Osteoblast (primary cell): ENCODE results near the gene ARMH1. TPM values are rescaled to one million over a fixed set of nuclear protein-coding genes. Genes with fewer than 3 reads are reported as not detected.

Experiments used
- DNase-seq: peaks from one replicate; pipeline ENCODE4 v3.0.0; 2011; ENCODE audit warnings: low spot score, mixed read lengths; ENCODE audit not compliant: insufficient read length; ENCODE audit errors: missing footprints
- H2AFZ ChIP-seq: 2 replicates; pipeline ENCODE4 v1.6.0; 2011; ENCODE audit warnings: mild to moderate bottlenecking, low read length
- H3K27ac ChIP-seq: 2 replicates; pipeline ENCODE4 v1.5.1; 2011; ENCODE audit warnings: mild to moderate bottlenecking, low read depth, low read length, moderate library complexity
- H3K27me3 ChIP-seq: 2 replicates; pipeline ENCODE4 v1.6.0; 2012; ENCODE audit warnings: mild to moderate bottlenecking, control low read depth, inconsistent platforms, low read length, moderate library complexity; ENCODE audit not compliant: insufficient read depth
- H3K36me3 ChIP-seq: 2 replicates; pipeline ENCODE4 v1.5.1; 2011; ENCODE audit warnings: mild to moderate bottlenecking, low read length, control low read depth, moderate library complexity; ENCODE audit not compliant: insufficient read depth
- H3K4me1 ChIP-seq: 2 replicates; pipeline ENCODE4 v1.5.1; 2011; ENCODE audit warnings: mild to moderate bottlenecking, low read length, control low read depth, moderate library complexity; ENCODE audit not compliant: insufficient read depth
- H3K4me2 ChIP-seq: 2 replicates; pipeline ENCODE4 v1.6.0; 2011; ENCODE audit warnings: mild to moderate bottlenecking, low read length; ENCODE audit not compliant: insufficient read depth
- H3K4me3 ChIP-seq: fragments of 200-600 bp; sonication (generic); 3 replicates; pipeline ENCODE4 v1.5.1; 2012; ENCODE audit warnings: mild to moderate bottlenecking, low read length, inconsistent platforms; ENCODE audit not compliant: insufficient read depth
- H3K79me2 ChIP-seq: 2 replicates; pipeline ENCODE4 v1.6.0; 2012; ENCODE audit warnings: mild to moderate bottlenecking, low read length, control low read depth, inconsistent platforms; ENCODE audit not compliant: insufficient read depth
- H3K9me3 ChIP-seq: 2 replicates; pipeline ENCODE4 v1.5.1; 2011; ENCODE audit warnings: low read depth, low read length, control low read depth
- H4K20me1 ChIP-seq: 2 replicates; pipeline ENCODE4 v1.6.0; 2012; ENCODE audit warnings: mild to moderate bottlenecking, low read length, control low read depth; ENCODE audit not compliant: insufficient read depth
- total RNA-seq: library from RNA; depleted of rRNA; stranded (reverse); fragments of >200 nt; gene quantifications from 2 replicates; pipeline ENCODE4 v1.2.3, GENCODE V29; 2012
- TF ChIP-seq, protein P1 (sequence below): IDR thresholded peaks from 2 replicates; pipeline ENCODE4 v1.5.1; 2011; ENCODE audit warnings: mild to moderate bottlenecking, low read depth, low read length, moderate library complexity; ENCODE audit errors: extremely low read depth

Gene ARMH1
- total RNA-seq, 1 donor = 4.3 TPM

GRCh38 chr1:44717156-44717555, 42.6 kb downstream of the ARMH1 start:
- Histone ChIP-seq H3K27ac (no peak overlapping the region), H4K20me1 (no peaks in the 10 kb centered on the region), H2AFZ (no peak overlapping the region), H3K9me3 (no peaks in the 10 kb centered on the region), H3K4me1 (peaks cover 4% of the 10 kb centered on the region), H3K4me3 (no peak overlapping the region), H3K4me2 (no peak overlapping the region), H3K79me2 (no peaks in the 10 kb centered on the region), H3K27me3 (peaks cover under 1% of the 10 kb centered on the region), H3K36me3 (no peaks in the 10 kb centered on the region)
- DNase-seq = no peak
- TF ChIP-seq, protein P1, sequence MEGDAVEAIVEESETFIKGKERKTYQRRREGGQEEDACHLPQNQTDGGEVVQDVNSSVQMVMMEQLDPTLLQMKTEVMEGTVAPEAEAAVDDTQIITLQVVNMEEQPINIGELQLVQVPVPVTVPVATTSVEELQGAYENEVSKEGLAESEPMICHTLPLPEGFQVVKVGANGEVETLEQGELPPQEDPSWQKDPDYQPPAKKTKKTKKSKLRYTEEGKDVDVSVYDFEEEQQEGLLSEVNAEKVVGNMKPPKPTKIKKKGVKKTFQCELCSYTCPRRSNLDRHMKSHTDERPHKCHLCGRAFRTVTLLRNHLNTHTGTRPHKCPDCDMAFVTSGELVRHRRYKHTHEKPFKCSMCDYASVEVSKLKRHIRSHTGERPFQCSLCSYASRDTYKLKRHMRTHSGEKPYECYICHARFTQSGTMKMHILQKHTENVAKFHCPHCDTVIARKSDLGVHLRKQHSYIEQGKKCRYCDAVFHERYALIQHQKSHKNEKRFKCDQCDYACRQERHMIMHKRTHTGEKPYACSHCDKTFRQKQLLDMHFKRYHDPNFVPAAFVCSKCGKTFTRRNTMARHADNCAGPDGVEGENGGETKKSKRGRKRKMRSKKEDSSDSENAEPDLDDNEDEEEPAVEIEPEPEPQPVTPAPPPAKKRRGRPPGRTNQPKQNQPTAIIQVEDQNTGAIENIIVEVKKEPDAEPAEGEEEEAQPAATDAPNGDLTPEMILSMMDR = no peak

DNA sequence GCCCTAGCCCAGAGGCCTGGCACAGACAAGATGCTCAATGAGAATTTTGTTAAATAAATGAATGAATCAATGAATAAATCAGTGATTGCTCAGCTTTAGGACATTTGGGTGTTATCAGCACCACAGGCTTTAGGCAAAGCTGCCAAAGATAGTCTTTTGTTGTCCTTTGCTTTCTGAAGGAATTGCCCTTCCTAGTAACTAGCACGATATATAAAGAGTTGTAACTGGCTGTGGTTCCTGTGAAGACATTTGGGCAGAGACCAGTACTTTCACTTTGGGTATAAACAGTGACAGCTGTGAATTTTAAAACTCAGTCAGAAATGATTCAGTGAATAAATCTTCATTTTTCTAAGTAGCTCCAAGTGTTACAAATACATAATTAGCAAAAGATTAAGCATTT, 43.1 kb downstream of the ARMH1 start:
- DNase-seq = peak; percentile 80
- Histone ChIP-seq H3K27me3 (no peaks in the 10 kb centered on the region), H3K36me3 (no peaks in the 10 kb centered on the region), H3K4me3 (no peak overlapping the region), H3K79me2 (no peaks in the 10 kb centered on the region), H3K27ac (no peak overlapping the region), H3K4me1 (peaks cover 5% of the 10 kb centered on the region), H3K9me3 (no peaks in the 10 kb centered on the region), H3K4me2 (no peak overlapping the region), H4K20me1 (no peaks in the 10 kb centered on the region), H2AFZ (no peak overlapping the region)
- TF ChIP-seq, protein P1 = no peak

- no peaks in the 10 kb centered on the region for H3K36me3 ChIP-seq
- DNase-seq = no peak
- H3K4me1 ChIP-seq = peaks cover 5% of the 10 kb centered on the region
- H2AFZ ChIP-seq = no peak overlapping the region
- TF ChIP-seq, protein P1 = no peak
- no peaks in the 10 kb centered on the region for H3K79me2 ChIP-seq
- no peaks in the 10 kb centered on the region for H4K20me1 ChIP-seq
- H3K4me3 ChIP-seq = no peak overlapping the region
- H3K9me3 ChIP-seq = no peaks in the 10 kb centered on the region
- no peak overlapping the region for H3K27ac ChIP-seq
- H3K4me2 ChIP-seq = no peak overlapping the region
- no peaks in the 10 kb centered on the region for H3K27me3 ChIP-seq
Observed at GRCh38 chr1:44718091-44718490, 43.6 kb downstream of the ARMH1 start.

- peaks cover 5% of the 10 kb centered on the region for H3K4me1 ChIP-seq
- TF ChIP-seq, protein P1 = no peak
- peak; percentile 58 for DNase-seq
Observed at GRCh38 chr1:44719318-44719717, 44.8 kb downstream of the ARMH1 start.

More at GRCh38 chr1:44719318-44719717, 44.8 kb downstream of the ARMH1 start:
- Histone ChIP-seq H3K36me3 (no peaks in the 10 kb centered on the region), H2AFZ (no peak overlapping the region), H4K20me1 (no peaks in the 10 kb centered on the region), H3K79me2 (no peaks in the 10 kb centered on the region), H3K9me3 (no peaks in the 10 kb centered on the region), H3K4me2 (no peak overlapping the region), H3K27ac (no peak overlapping the region), H3K27me3 (no peaks in the 10 kb centered on the region), H3K4me3 (no peak overlapping the region)
